Activated naive CD8-positive, alpha-beta T cell (primary cell): ENCODE data around the gene CRLF2.
"Not testable (repeated sequence)": the region's sequence is repeated elsewhere in the genome, so short reads cannot be mapped to it uniquely, and the experiment has no call there.

Experiments used
- H3K27ac Mint-ChIP-seq: one replicate; pipeline ENCODE4 v1.8.0; 2021; ENCODE audit warnings: mixed read lengths
- H3K27me3 Mint-ChIP-seq: one replicate; pipeline ENCODE4 v1.8.0; 2021; ENCODE audit warnings: mixed read lengths
- H3K36me3 Mint-ChIP-seq: one replicate; pipeline ENCODE4 v1.8.0; 2021; ENCODE audit warnings: mixed read lengths
- H3K4me1 Mint-ChIP-seq: one replicate; pipeline ENCODE4 v1.8.0; 2021; ENCODE audit warnings: low read depth, mixed read lengths
- H3K4me3 Mint-ChIP-seq: one replicate; pipeline ENCODE4 v1.8.0; 2021; ENCODE audit warnings: mild to moderate bottlenecking, mixed read lengths
- H3K9me3 Mint-ChIP-seq: one replicate; pipeline ENCODE4 v1.8.0; 2021; ENCODE audit warnings: low read depth, mixed read lengths

Gene CRLF2

GRCh38 chrX:1212532-1212931 lies at the start of gene CRLF2:
Gene CRLF2, minus strand, starts transcription at chrX:1212649. Its CDS starts 15 bp downstream, at chrX:1212634.
- H3K9me3 Mint-ChIP-seq: no peaks in the 10 kb centered on the region
- H3K4me3 Mint-ChIP-seq: peak within 1 kb of the TSS; percentile 64
- peaks cover 39% of the 10 kb centered on the region for H3K4me1 Mint-ChIP-seq
- peaks cover 8% of the 10 kb centered on the region for H3K27me3 Mint-ChIP-seq
- H3K36me3 Mint-ChIP-seq: no peaks in the 10 kb centered on the region
- H3K27ac Mint-ChIP-seq: no peak within 1 kb of the TSS

DNA sequence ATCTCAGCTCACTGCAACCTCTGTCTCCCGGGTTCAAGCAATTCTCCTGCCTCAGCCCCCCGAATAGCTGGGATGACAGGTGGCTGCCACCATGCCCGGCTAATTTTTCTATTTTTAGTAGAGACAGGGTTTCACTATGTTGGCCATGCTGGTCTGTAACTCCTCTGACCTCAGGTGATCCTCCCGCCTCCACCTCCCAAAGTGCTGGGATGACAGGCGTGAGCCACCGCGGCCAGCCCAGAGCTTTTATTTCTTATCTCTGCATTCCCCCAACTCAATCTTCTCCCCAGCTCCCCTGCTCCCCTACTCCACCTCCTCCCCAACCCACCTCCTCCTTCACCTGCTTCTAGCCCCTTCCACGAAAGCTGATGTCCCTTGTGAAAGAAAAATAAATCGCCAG lies 49.3 kb upstream of the CRLF2 start:
- H3K9me3 Mint-ChIP-seq, H3K4me3 Mint-ChIP-seq, H3K36me3 Mint-ChIP-seq, H3K27ac Mint-ChIP-seq, H3K27me3 Mint-ChIP-seq, H3K4me1 Mint-ChIP-seq: not testable (repeated sequence)

- H3K9me3 Mint-ChIP-seq: no peaks in the 10 kb centered on the region
- H3K4me3 Mint-ChIP-seq: no peak overlapping the region
- H3K36me3 Mint-ChIP-seq: no peaks in the 10 kb centered on the region
- no peaks in the 10 kb centered on the region for H3K27me3 Mint-ChIP-seq
- no peaks in the 10 kb centered on the region for H3K4me1 Mint-ChIP-seq
- H3K27ac Mint-ChIP-seq: no peak overlapping the region
Observed at GRCh38 chrX:1261285-1261684, 48.8 kb upstream of the CRLF2 start.

GRCh38 chrX:1252861-1253260 lies 40.4 kb upstream of the CRLF2 start:
- Mint-ChIP-seq H3K27me3 (no peaks in the 10 kb centered on the region), H3K36me3 (no peaks in the 10 kb centered on the region), H3K4me1 (peaks cover 13% of the 10 kb centered on the region), H3K4me3 (no peak overlapping the region), H3K9me3 (peaks cover 7% of the 10 kb centered on the region), H3K27ac (no peak overlapping the region)

- Mint-ChIP-seq H3K4me3 (peak overlapping the region; percentile 61), H3K9me3 (peaks cover 7% of the 10 kb centered on the region), H3K36me3 (no peaks in the 10 kb centered on the region), H3K27ac (peak overlapping the region; percentile 82), H3K27me3 (no peaks in the 10 kb centered on the region), H3K4me1 (peaks cover 18% of the 10 kb centered on the region)
Observed at GRCh38 chrX:1249101-1249887, 36.8 kb upstream of the CRLF2 start.

DNA sequence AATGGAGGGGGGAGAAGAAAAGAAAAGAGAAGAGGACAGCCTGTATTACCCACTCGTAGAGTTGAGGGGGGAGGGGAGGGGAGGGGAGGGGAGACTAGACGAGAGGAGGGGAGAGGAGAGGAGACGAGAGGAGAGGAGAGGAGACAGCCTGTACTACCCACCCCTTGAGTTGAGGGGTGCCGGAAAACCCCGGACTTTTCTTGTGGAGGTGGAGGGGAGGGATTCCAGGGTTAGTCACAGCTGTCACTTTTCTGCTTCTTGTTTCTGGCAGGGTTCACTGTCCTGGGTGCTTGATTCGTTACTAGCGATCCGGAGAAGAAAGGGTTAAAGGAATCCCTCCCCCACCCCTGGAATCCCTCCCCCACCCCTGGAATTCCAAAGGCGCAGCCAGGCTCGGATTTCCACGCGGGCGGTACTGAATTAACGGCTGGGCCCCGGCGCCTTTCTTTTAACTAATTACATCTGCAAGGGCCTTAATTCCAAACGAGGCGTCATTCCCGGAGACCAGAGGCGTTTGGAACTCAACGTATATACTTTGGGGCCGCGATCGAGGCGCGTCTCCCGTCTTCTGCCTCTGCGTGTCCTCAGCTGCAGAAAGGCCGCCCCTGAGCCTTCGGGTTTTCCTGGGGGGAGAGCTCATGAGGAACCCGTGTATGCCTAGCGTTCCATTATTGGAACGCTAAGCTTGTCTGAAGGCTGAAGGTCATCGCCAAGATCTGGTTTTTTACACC lies 36.0 kb upstream of the CRLF2 start:
- Mint-ChIP-seq H3K4me1 (peaks cover 25% of the 10 kb centered on the region), H3K36me3 (no peaks in the 10 kb centered on the region), H3K27me3 (no peaks in the 10 kb centered on the region), H3K4me3 (no peak overlapping the region), H3K27ac (no peak overlapping the region), H3K9me3 (peaks cover 4% of the 10 kb centered on the region)

DNA sequence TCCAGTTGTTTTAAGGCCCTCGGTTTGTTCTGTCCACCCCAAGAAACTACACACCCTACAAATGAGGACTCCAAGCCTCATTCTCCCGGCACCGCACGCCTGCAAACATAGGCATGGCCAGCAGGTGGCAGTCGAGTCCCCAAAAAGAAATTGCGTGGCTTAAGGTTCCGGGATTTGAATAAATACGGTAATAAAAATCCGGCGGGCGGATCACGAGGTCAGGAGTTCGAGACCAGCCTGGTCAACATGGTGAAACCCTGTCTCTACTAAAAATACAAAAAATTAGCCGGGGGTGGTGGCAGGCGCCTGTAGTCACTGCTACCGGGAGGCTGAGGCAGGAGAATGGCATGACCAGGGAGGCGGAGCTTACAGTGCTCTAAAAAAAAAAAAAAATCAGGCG lies 34.4 kb upstream of the CRLF2 start:
- Mint-ChIP-seq H3K4me3 (no peak overlapping the region), H3K27me3 (no peaks in the 10 kb centered on the region), H3K4me1 (peaks cover 28% of the 10 kb centered on the region), H3K27ac (no peak overlapping the region), H3K9me3 (peaks cover 4% of the 10 kb centered on the region), H3K36me3 (no peaks in the 10 kb centered on the region)

- no peaks in the 10 kb centered on the region for H3K36me3 Mint-ChIP-seq
- H3K4me1 Mint-ChIP-seq: peaks cover 23% of the 10 kb centered on the region
- H3K9me3 Mint-ChIP-seq: no peaks in the 10 kb centered on the region
- no peak overlapping the region for H3K4me3 Mint-ChIP-seq
- H3K27ac Mint-ChIP-seq: peak overlapping the region; percentile 18
- H3K27me3 Mint-ChIP-seq: no peaks in the 10 kb centered on the region
Observed at GRCh38 chrX:1244164-1245076, 32.0 kb upstream of the CRLF2 start.

DNA sequence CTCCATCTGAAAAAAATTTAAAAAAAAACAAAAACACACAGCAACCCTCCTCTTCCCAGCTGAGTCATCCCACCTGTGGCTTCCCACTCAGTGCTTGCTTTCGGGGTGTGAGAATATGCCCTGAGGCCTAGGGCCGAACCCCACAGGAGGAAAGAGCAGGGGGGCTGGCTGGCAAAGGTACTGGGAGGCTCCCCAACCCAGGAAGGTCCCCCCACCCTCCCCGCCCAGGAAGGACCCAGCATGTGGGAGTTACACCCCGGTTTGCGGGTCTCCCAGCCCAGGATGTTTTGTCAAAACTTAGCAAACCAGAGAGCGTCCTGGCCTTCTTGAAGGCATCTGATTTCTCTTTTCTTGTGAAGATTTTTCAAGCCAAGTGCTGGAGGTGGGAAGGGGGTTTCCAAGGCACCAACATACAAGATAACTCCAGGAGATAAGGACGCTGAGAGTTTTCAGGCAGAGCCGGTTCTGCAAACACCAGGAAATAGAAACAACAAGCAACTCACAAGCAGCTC lies 30.5 kb upstream of the CRLF2 start:
- Mint-ChIP-seq H3K4me1 (peaks cover 15% of the 10 kb centered on the region), H3K4me3 (peak overlapping the region; percentile 20), H3K9me3 (no peaks in the 10 kb centered on the region), H3K27me3 (no peaks in the 10 kb centered on the region), H3K36me3 (no peaks in the 10 kb centered on the region), H3K27ac (no peak overlapping the region)

DNA sequence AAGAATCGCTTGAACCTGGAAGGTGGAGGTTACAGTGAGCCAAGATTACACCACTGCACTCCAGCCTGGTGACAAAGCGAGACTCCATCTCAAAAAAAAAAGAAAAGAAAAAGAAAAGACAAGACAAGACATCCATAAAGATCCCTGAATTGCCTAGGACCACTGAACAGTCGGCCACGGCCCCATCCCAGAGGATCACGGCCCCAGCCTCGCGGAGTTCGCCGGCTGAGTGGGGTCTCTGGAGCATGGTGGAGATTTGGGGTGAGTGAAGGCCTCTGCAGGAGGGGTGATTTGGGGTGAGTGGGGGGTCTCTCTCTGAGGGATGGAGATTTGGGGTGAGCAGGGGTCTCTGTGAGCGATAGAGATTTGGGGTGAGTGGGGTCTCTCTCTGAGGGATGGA lies 28.1 kb upstream of the CRLF2 start:
- not testable (repeated sequence) for H3K27ac Mint-ChIP-seq, H3K27me3 Mint-ChIP-seq, H3K36me3 Mint-ChIP-seq, H3K9me3 Mint-ChIP-seq, H3K4me3 Mint-ChIP-seq
- peaks cover 11% of the 10 kb centered on the region for H3K4me1 Mint-ChIP-seq

- Mint-ChIP-seq H3K27ac (no peak overlapping the region), H3K4me3 (no peak overlapping the region), H3K9me3 (no peaks in the 10 kb centered on the region), H3K4me1 (peaks cover 11% of the 10 kb centered on the region), H3K27me3 (no peaks in the 10 kb centered on the region), H3K36me3 (no peaks in the 10 kb centered on the region)
Observed at GRCh38 chrX:1239681-1240142, 27.3 kb upstream of the CRLF2 start.

- Mint-ChIP-seq H3K36me3 (no peaks in the 10 kb centered on the region), H3K27me3 (no peaks in the 10 kb centered on the region), H3K4me1 (peaks cover 22% of the 10 kb centered on the region), H3K9me3 (no peaks in the 10 kb centered on the region), H3K27ac (no peak overlapping the region), H3K4me3 (peak overlapping the region; percentile 30)
Observed at GRCh38 chrX:1231850-1232465, 19.5 kb upstream of the CRLF2 start.

DNA sequence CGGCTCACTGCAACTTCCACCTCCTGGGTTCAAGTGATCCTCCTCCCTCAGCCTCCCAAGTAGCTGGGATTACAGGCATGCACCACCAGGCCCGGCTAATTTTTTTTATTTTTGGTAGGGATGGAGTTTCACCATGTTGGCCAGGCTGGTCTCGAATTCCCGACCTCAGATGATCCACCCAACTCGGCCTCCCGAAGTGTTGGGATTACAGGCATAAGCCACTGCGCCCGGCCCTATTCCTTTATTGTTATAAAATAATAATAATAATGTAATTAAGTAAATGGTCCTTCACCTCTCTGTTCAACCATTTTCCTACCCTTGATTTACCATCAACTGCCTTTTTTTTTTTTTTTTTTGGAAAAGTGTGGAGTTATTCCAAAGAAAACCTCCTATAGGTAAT lies 15.7 kb upstream of the CRLF2 start:
- not testable (repeated sequence) for H3K4me3 Mint-ChIP-seq, H3K27ac Mint-ChIP-seq, H3K9me3 Mint-ChIP-seq, H3K36me3 Mint-ChIP-seq, H3K27me3 Mint-ChIP-seq
- H3K4me1 Mint-ChIP-seq: peaks cover 27% of the 10 kb centered on the region

DNA sequence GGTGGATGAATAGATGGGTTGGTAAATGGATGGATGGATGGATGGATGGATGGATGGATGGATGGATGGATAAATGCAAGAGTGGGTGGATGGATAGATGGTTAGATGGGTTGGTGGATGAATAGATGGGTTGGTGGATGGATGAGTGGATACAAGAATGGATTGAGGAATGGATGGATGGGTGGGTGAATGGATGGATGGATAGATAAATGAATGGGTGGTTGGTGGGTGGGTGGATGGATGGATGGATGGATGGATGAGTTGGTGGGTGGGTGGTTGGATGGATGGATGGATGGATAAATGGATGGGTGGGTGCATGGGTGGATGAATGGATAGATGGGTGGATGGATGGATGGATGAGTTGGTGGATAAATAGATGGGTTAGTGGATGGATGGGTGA lies 13.8 kb upstream of the CRLF2 start:
- Mint-ChIP-seq H3K9me3 (peaks cover 4% of the 10 kb centered on the region), H3K4me1 (peaks cover 18% of the 10 kb centered on the region), H3K4me3 (no peak overlapping the region), H3K36me3 (no peaks in the 10 kb centered on the region), H3K27me3 (no peaks in the 10 kb centered on the region), H3K27ac (no peak overlapping the region)
